Effector memory CD4-positive, alpha-beta T cell (primary cell): ENCODE results near the gene ZNF646.

Experiments
- DNase-seq, 3 donors: peaks; one replicate each; pipeline ENCODE4 v3.0.0-alpha.2; 2020
- H3K27ac ChIP-seq: 2 replicates; pipeline ENCODE4 v1.7.0; 2013; ENCODE audit warnings: mild to moderate bottlenecking, low read length, moderate library complexity; ENCODE audit not compliant: insufficient read depth, poor library complexity, severe bottlenecking
- H3K27me3 ChIP-seq: replicated peaks from 2 replicates; pipeline ENCODE4 v1.7.0; 2013; ENCODE audit warnings: mild to moderate bottlenecking, low read length; ENCODE audit not compliant: insufficient read depth, control insufficient read depth, poor library complexity, severe bottlenecking
- H3K36me3 ChIP-seq: 2 replicates; pipeline ENCODE4 v1.7.0; 2013; ENCODE audit warnings: mild to moderate bottlenecking, low read length, moderate library complexity; ENCODE audit not compliant: control insufficient read depth, insufficient read depth
- H3K4me1 ChIP-seq: 2 replicates; pipeline ENCODE4 v1.7.0; 2013; ENCODE audit warnings: low read length, mild to moderate bottlenecking; ENCODE audit not compliant: control insufficient read depth, insufficient read depth, poor library complexity, severe bottlenecking
- H3K4me3 ChIP-seq: 2 replicates; pipeline ENCODE4 v1.7.0; 2013; ENCODE audit warnings: low read length, low read depth, mild to moderate bottlenecking; ENCODE audit not compliant: insufficient read depth, poor library complexity, severe bottlenecking
- H3K9me3 ChIP-seq: 2 replicates; pipeline ENCODE4 v1.7.0; 2013; ENCODE audit warnings: mild to moderate bottlenecking, low read length, moderate library complexity; ENCODE audit not compliant: control insufficient read depth

The ZNF646 gene

GRCh38 chr16:31130899-31131298, 56.7 kb downstream of the ZNF646 start:
- Histone ChIP-seq H3K27me3 (no peaks in the 10 kb centered on the region), H3K9me3 (no peaks in the 10 kb centered on the region), H3K4me1 (no peaks in the 10 kb centered on the region), H3K27ac (no peak overlapping the region), H3K4me3 (no peak overlapping the region), H3K36me3 (peaks cover 38% of the 10 kb centered on the region)
- no peak for DNase-seq

GRCh38 chr16:31131416-31131815, 57.2 kb downstream of the ZNF646 start:
- no peak overlapping the region for H3K27ac ChIP-seq
- H3K27me3 ChIP-seq = no peaks in the 10 kb centered on the region
- H3K4me1 ChIP-seq = no peaks in the 10 kb centered on the region
- no peak for DNase-seq
- H3K36me3 ChIP-seq = peaks cover 38% of the 10 kb centered on the region
- no peak overlapping the region for H3K4me3 ChIP-seq
- no peaks in the 10 kb centered on the region for H3K9me3 ChIP-seq

GRCh38 chr16:31131841-31132271, 57.6 kb downstream of the ZNF646 start:
- Histone ChIP-seq H3K36me3 (peaks cover 38% of the 10 kb centered on the region), H3K27ac (no peak overlapping the region), H3K9me3 (no peaks in the 10 kb centered on the region), H3K4me3 (no peak overlapping the region), H3K27me3 (no peaks in the 10 kb centered on the region), H3K4me1 (no peaks in the 10 kb centered on the region)
- DNase-seq = no peak

GRCh38 chr16:31132303-31132979, 58.2 kb downstream of the ZNF646 start:
- Histone ChIP-seq H3K36me3 (peaks cover 32% of the 10 kb centered on the region), H3K9me3 (no peaks in the 10 kb centered on the region), H3K4me1 (no peaks in the 10 kb centered on the region), H3K27me3 (no peaks in the 10 kb centered on the region), H3K27ac (no peak overlapping the region), H3K4me3 (no peak overlapping the region)
- no peak for DNase-seq

- Histone ChIP-seq H3K27me3 (no peaks in the 10 kb centered on the region), H3K27ac (no peak overlapping the region), H3K9me3 (no peaks in the 10 kb centered on the region), H3K4me1 (no peaks in the 10 kb centered on the region), H3K36me3 (peaks cover 25% of the 10 kb centered on the region), H3K4me3 (no peak overlapping the region)
- no peak for DNase-seq
Measured at GRCh38 chr16:31133046-31133501, 58.9 kb downstream of the ZNF646 start.
